Motor neuron (in vitro differentiated cells): ENCODE data around the gene XIRP1. TPM values are rescaled to one million over a fixed set of nuclear protein-coding genes. Genes with fewer than 3 reads are reported as not detected.

Source experiments
- total RNA-seq, 8 experiments: library from RNA; unstranded; fragments of 300-600 nt; gene quantifications; 2 replicates each; pipeline versions ENCODE4 v1.2.3 to v1.2.4, GENCODE V29; 2022

Gene XIRP1
- total RNA-seq, 8 experiments from 2014 or later = 0.05 to 0.66 (median 0.15) TPM

Other genes starting within 250 kb of the XIRP1 start
- gene SCN11A, start 140.7 kb downstream of the XIRP1 start, total RNA-seq = 1 to 10 TPM in 1 of 8 experiments, under 1 TPM in 7; 0.27 to 1.2 (median 0.46) TPM
- gene WDR48, start 140.6 kb downstream of the XIRP1 start, total RNA-seq = 10 to 100 TPM; 35.3 to 66.0 (median 51.9) TPM
- gene GORASP1, start 85.0 kb downstream of the XIRP1 start, total RNA-seq = 10 to 100 TPM; 25.9 to 67.3 (median 38.2) TPM
- gene TTC21A, start 84.9 kb downstream of the XIRP1 start, total RNA-seq = 1 to 10 TPM; 1.6 to 7.7 (median 5.1) TPM
- gene CSRNP1, start 39.0 kb downstream of the XIRP1 start, total RNA-seq = 10 to 100 TPM in 1 of 8 experiments, 1 to 10 TPM in 7; 1.4 to 31.9 (median 4.0) TPM
- under 1 TPM in 6 of 8 experiments, not detected in 2; 0.08 to 0.40 (median 0.19) TPM for gene CX3CR1, start 87.4 kb upstream of the XIRP1 start, total RNA-seq
- under 1 TPM in 2 of 8 experiments, not detected in 6; 0.27 to 0.35 TPM for gene CCR8, start 137.1 kb upstream of the XIRP1 start, total RNA-seq
- 10 to 100 TPM; 15.7 to 54.8 (median 25.2) TPM for gene SLC25A38, start 190.8 kb upstream of the XIRP1 start, total RNA-seq
- gene RPSA, start 214.1 kb upstream of the XIRP1 start, total RNA-seq = 1,000 to 10,000 TPM in 7 of 8 experiments, 100 to 1,000 TPM in 1; 912 to 1,578 (median 1,429) TPM